Gastroesophageal sphincter (tissue), 4 donors: ENCODE results near the gene RRBP1. TPM values are rescaled to one million over a fixed set of nuclear protein-coding genes. Genes with fewer than 3 reads are reported as not detected.
A peak's percentile ranks its signal among the peaks of the same experiment; 100 is the strongest.

Experiments used
- ATAC-seq: fragments of 150-250 bp; one replicate; pipeline ENCODE4 v1.9.1; 2016; ENCODE audit warnings: mild to moderate bottlenecking, moderate library complexity
- H3K27ac ChIP-seq, 4 donors: fragments of 200-600 bp; sonication (generic) in 3 of 4; 1 replicate in 3 of 4; 2 replicates in 1 of 4; pipeline ENCODE4 v1.5.1; 2016 to 2019
- H3K27me3 ChIP-seq: fragments of 200-600 bp; sonication (generic); one replicate; pipeline ENCODE4 v1.5.1; 2019
- H3K36me3 ChIP-seq, 2 donors: fragments of 200-600 bp; sonication (generic); one replicate each; pipeline ENCODE4 v1.5.1; 2019; ENCODE audit warnings: control low read depth in 1 of 2
- H3K4me1 ChIP-seq, 3 donors: fragments of 200-600 bp; sonication (generic); 1 replicate in 2 of 3; 2 replicates in 1 of 3; pipeline ENCODE4 v1.5.1; 2016 to 2019; ENCODE audit warnings: control low read depth in 2 of 3
- H3K4me3 ChIP-seq, 2 donors: fragments of 200-600 bp; sonication (generic); one replicate each; pipeline ENCODE4 v1.5.1; 2019; ENCODE audit warnings: mild to moderate bottlenecking in 1 of 2, moderate library complexity in 1 of 2
- H3K9me3 ChIP-seq, 3 donors: fragments of 200-600 bp; sonication (generic); one replicate each; pipeline ENCODE4 v1.5.1; 2017 to 2019; ENCODE audit warnings: control low read depth in 2 of 3
- CTCF ChIP-seq, 4 experiments: fragments of 200-600 bp in 2 of 4; fragments of 450-650 bp in 2 of 4; sonication (generic) in 1 of 4; IDR thresholded peaks; one replicate each; pipeline ENCODE4 v1.5.1; 2017 to 2019; ENCODE audit warnings: antibody characterized with exemption in 4 of 4, mild to moderate bottlenecking in 2 of 4, moderate library complexity in 2 of 4
- EP300 ChIP-seq: sonication (generic); formaldehyde crosslinking; IDR thresholded peaks from one replicate; pipeline ENCODE4 v1.6.1; 2017; ENCODE audit warnings: antibody characterized with exemption, mild to moderate bottlenecking
- POLR2A ChIP-seq, 2 donors: fragments of 450-650 bp; IDR thresholded peaks; one replicate each; pipeline ENCODE4 v1.6.1; 2017; ENCODE audit warnings: antibody characterized with exemption in 2 of 2, mild to moderate bottlenecking in 2 of 2, moderate library complexity in 1 of 2
- POLR2AphosphoS5 ChIP-seq: sonication (generic); formaldehyde crosslinking; IDR thresholded peaks from one replicate; pipeline ENCODE4 v1.6.1; 2017; ENCODE audit warnings: antibody characterized with exemption
- WGBS, 2 donors: methylation state at CpG; one replicate each; pipeline ENCODE4 v1.1.5; 2018; ENCODE audit warnings: low coverage in 1 of 2; 5-methylcytosine and 5-hydroxymethylcytosine counted together
- total RNA-seq, 4 donors: library from RNA; depleted of rRNA; stranded (reverse); fragments of >200 nt; gene quantifications; one replicate each; pipeline ENCODE4 v1.1.0, GENCODE V29; 2016

RRBP1 gene
- total RNA-seq, 4 donors from 2014 or later: 61.2 to 89.8 (median 64.7) TPM

GRCh38 chr20:17641520-17641964, 40.5 kb downstream of the RRBP1 start:
- Histone ChIP-seq H3K4me3 (no peak overlapping the region), H3K27me3 (no peaks in the 10 kb centered on the region), H3K4me1 (peaks cover 3 to 100% (median 40%) of the 10 kb centered on the region in 3 donors), H3K36me3 (peaks cover 0 to 48% of the 10 kb centered on the region in 2 donors), H3K9me3 (no peaks in the 10 kb centered on the region), H3K27ac (peak overlapping the region in 3 of 4 donors; percentile 15 to 69 (median 69))
- WGBS, 2 donors: 20% methylated on average over 1 of the region's 18 CpGs; no CpG with 5 or more reads in 1 of the 2 donors
- TF ChIP-seq POLR2A (IDR thresholded peaks at IDR 0.05): no peak
- no peak for TF ChIP-seq POLR2AphosphoS5
- no peak for TF ChIP-seq EP300
- no peak for TF ChIP-seq CTCF (IDR thresholded peaks at IDR 0.05)
- ATAC-seq: no peak

- no peaks in the 10 kb centered on the region for H3K27me3 ChIP-seq
- no peak overlapping the region for H3K4me3 ChIP-seq
- H3K9me3 ChIP-seq: no peaks in the 10 kb centered on the region
- WGBS, 2 donors: 92 to 98% methylated on average over 6 to 7 of the region's 14 CpGs
- peaks cover 3 to 100% (median 39%) of the 10 kb centered on the region in 3 donors for H3K4me1 ChIP-seq
- no peak for ATAC-seq
- TF ChIP-seq EP300 (no peak), POLR2AphosphoS5 (no peak), POLR2A (IDR thresholded peaks at IDR 0.05) (no peak), CTCF (IDR thresholded peaks at IDR 0.05) (no peak)
- peaks cover 0 to 54% of the 10 kb centered on the region in 2 donors for H3K36me3 ChIP-seq
- H3K27ac ChIP-seq: peak overlapping the region in 1 of 4 donors; percentile 69
Observed at GRCh38 chr20:17640875-17641378, 41.1 kb downstream of the RRBP1 start.

GRCh38 chr20:17640146-17640874, 41.7 kb downstream of the RRBP1 start:
- Histone ChIP-seq H3K27me3 (no peaks in the 10 kb centered on the region), H3K9me3 (no peaks in the 10 kb centered on the region), H3K4me1 (peaks cover 3 to 100% (median 39%) of the 10 kb centered on the region in 3 donors), H3K4me3 (no peak overlapping the region), H3K27ac (peak overlapping the region in 1 of 4 donors; percentile 24), H3K36me3 (peaks cover 0 to 60% of the 10 kb centered on the region in 2 donors)
- TF ChIP-seq EP300 (no peak), POLR2A (IDR thresholded peaks at IDR 0.05) (no peak), POLR2AphosphoS5 (no peak), CTCF (IDR thresholded peaks at IDR 0.05) (no peak)
- no peak for ATAC-seq
- WGBS, 2 donors: 81 to 83% methylated on average over 5 to 6 of the region's 12 CpGs

GRCh38 chr20:17638835-17639407, 43.1 kb downstream of the RRBP1 start:
- Histone ChIP-seq H3K4me1 (peaks cover 3 to 100% (median 42%) of the 10 kb centered on the region in 3 donors), H3K9me3 (no peaks in the 10 kb centered on the region), H3K27ac (peak overlapping the region in 1 of 4 donors; percentile 71), H3K4me3 (no peak overlapping the region), H3K36me3 (peaks cover 0 to 74% of the 10 kb centered on the region in 2 donors), H3K27me3 (no peaks in the 10 kb centered on the region)
- TF ChIP-seq EP300 (no peak), POLR2A (IDR thresholded peaks at IDR 0.05) (no peak), POLR2AphosphoS5 (no peak)
- ATAC-seq: no peak
- 60 to 87% methylated on average over 1 to 3 of the region's 6 CpGs for WGBS, 2 donors

GRCh38 chr20:17637985-17638640, 43.9 kb downstream of the RRBP1 start:
- peaks cover 3 to 96% (median 36%) of the 10 kb centered on the region in 3 donors for H3K4me1 ChIP-seq
- WGBS, 2 donors: 20 to 79% methylated on average over 2 to 7 of the region's 13 CpGs
- H3K36me3 ChIP-seq: peaks cover 0 to 82% of the 10 kb centered on the region in 2 donors
- no peaks in the 10 kb centered on the region for H3K9me3 ChIP-seq
- no peaks in the 10 kb centered on the region for H3K27me3 ChIP-seq
- peak overlapping the region in 2 of 4 donors; percentile 67 to 71 for H3K27ac ChIP-seq
- H3K4me3 ChIP-seq: no peak overlapping the region
- TF ChIP-seq POLR2A (IDR thresholded peaks at IDR 0.05): no peak
- TF ChIP-seq CTCF (IDR thresholded peaks at IDR 0.05): no peak
- no peak for TF ChIP-seq EP300
- TF ChIP-seq POLR2AphosphoS5: no peak
- ATAC-seq: no peak
